Activated gamma-delta T cell treated with Interleukin-2 at 50 U/mL for 16 hours (primary cell): ENCODE results near the gene WDR11.

Experiments used
- DNase-seq: peaks from one replicate; pipeline ENCODE4 v3.0.0-alpha.2; 2020

Gene WDR11

DNA sequence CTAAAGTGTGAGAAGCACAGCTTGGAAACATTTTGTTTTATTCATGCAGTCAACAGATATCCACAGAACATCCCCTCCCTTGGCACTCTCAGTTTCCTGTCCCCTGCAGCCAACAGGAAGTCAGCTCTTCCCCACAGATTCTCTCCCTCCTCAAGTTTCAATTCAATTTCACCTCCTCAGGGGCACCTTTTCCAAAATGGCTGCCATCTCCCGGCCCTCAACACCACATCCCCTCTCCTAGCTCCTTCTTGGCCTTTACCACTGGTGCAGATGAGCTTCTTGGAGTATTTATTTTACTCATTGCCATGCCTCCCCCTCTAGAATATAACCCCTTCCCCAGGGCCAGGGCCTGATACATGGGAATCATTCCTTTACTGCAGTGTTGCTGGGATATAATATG, 94.0 kb downstream of the WDR11 start:
- no peak for DNase-seq

DNA sequence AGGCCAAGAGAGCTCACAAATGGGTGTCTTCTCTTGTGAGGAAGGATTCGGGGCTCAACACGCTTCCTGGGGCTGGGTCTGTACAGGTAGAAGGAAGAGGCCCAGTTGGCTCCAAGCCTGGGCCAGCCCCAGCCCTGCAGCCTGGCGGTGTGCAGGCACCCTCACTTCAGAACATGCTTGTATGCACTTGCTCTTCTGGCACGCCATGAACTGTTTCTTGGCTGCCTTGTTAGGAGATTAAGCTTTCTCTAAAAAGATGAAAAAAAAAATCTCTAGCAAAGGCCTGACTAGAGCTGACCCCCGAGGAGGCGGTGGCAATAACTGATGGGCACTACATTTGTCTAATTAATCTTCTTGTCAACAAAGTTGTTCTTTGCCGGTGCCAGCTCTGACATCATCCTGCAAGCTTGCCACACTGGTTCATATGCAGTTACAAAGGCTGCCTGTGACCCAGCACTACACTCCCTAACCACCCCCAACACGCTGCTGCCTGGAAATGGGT, 94.7 kb downstream of the WDR11 start:
- DNase-seq, result no peak

DNA sequence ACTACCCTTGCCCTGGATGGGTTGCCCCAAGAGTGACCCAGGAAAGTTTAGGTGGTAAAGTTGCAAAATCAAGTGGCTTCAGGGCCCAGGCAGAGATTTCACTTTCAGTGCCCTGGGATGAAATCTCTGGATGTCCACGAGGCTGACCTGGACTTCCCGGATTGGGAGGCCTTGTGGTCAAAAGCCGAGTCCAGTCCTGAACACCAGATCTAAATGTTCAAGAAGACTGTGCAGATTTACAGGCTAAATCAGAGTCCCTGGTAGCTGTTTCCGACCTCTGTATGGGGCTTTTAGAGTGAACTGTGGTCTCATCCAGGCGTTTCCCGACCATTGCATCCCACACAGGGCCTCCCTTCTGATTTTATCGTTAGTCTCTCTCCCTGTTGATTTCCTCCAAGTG, 95.3 kb downstream of the WDR11 start:
- DNase-seq, result no peak

DNA sequence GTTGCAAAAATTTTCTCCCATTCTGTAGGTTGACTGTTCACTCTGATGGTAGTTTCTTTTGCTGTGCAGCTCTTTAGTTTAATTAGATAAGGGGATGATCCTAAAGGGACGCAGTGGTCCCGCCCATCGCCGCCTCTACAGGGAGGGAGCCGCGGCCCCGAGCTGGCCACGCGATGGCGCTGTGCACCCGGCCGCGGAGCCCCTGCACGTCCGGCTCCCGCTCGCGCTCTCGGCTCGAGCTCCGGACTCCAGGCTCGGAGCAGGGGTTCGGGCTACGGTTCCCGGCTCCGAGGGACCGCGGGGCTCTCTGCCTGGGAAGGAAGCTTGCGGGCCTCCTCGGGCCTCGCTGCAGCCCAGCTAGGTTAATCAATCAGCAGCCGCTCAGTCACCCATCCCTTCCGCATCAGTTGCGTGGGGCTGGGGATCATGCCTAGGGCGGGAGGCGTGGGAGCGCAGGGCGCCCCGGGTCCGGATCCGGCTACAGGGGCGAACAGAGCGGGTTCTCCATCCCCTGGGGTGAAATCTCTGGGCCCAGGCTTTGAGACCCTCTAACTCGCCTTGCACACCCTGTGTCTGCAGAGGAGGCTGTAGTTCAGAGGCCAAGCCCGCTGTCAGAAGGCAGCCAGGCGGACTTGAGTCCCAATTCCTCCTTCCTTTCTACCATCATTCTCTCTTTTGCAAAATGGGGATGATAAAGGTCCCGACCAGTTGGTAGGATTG, 97.9 kb downstream of the WDR11 start:
- DNase-seq, result peak; percentile 26

DNA sequence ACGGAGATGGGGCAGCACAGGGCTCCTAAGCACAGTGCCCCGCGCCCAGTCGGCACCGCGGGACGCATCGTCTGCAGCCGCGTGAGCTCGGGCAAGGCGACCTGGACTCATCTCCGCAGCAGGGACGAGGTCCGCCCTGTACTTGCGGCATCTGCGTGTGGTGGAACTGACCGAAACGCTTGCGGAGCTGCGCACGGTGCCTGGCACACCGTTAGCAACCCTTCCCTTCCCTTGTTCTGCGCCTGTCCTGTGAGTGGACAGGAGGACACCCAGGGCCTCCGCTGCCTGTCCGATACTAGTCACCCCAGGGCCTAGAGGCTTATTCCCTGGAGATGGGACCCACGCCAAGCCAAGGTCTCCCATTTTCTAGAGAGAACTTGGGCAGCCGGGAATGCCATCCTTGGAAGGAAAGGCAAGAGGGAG, 98.5 kb downstream of the WDR11 start:
- no peak for DNase-seq

DNA sequence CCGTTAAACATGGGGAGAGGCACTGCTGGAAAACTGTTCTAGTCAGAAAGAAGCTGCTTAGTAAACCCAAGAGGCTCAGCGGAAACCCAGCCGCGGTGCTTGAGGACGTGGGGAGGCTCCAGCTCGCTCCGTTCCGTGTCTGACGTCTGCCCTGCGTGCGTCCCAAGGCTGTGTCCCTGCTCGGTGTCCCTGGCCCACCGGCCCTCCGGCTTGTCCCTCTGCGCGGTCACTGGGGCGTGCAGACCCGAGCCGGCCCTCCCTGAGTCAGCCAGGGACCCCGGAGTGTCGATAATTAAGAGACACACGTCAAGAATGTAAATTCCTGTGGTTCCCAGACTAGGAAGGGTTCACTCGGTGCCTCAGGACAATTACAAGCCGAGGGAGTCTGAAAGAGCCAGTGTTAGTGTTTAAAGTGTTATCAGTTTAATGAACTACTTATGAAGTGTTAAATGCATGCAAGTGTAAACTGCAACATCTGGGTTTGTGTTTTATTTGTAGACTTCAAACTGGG, 98.9 kb downstream of the WDR11 start:
- no peak for DNase-seq

DNA sequence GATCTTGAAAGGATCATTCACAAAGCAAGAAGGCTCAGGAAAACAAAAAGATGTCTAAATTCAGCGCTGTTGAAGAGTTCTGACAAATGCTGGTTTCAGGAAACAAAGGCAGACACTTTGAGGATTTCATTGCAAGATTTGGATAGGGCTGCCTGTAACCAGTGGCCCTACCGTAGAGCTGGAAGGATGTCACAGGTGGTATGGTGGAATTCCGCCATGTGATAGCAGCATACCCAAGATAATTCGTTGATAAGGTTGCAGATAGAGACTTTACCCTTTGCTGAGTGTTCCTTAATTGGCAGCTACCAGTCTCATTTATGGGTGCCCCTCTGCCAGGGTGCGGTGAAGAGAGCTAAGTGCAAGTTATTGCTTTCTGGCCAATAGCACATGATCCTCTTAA, 100.1 kb downstream of the WDR11 start:
- no peak for DNase-seq

DNA sequence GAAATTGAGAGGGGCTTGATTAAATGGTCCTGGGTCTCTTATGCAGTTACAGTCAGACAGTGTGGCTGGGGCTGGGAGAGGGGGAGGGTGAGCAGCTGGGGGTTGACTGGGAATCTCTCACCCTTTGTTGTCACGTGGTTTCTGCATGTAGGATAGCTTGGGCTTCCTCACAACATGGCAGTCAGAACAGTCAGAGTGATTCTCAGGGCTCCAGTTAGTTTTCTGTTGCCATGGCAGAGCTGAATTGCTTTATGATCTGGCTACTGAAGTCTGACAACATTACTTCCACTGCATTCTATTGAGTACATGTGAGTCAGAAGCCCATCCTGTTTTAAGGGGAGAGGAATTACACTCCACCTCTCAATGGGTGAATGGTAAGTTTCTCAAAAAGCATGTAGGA, 102.7 kb downstream of the WDR11 start:
- no peak for DNase-seq
